ENCODE data around the gene CLDN24.

CLDN24 gene

GRCh38 chr4:183295711-183296110, 26.5 kb downstream of the CLDN24 start:
- H3K4me3 ChIP-seq (ENCODE audit: low read depth, low read length) = no peak overlapping the region
- no peak for DNase-seq (ENCODE audit: low read depth)

GRCh38 chr4:183291070-183291469, 31.2 kb downstream of the CLDN24 start:
- no peak overlapping the region for H3K4me3 ChIP-seq (ENCODE audit: low read depth, low read length)
- DNase-seq (ENCODE audit: low read depth) = no peak

DNA sequence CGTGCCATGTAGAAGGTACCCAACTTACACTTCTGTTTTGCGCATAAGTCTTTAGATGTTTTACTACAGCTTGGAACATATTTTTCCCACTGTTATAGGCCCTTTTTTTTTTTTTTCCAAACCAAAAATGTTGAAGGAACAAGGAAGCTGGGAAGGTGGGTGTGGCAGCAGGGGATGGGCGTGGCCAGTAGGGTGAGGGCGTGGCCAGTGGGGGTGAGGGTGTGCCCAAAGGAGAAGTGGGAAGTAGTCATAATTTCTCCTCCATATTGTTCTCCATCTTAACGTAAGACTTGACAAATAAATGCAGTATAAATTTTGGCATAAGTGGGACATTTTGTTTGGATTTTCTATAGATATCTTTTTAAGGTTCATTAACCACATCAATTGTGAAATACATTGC, 32.5 kb downstream of the CLDN24 start:
- H3K4me3 ChIP-seq (ENCODE audit: low read depth, low read length) = no peak overlapping the region
- no peak for DNase-seq (ENCODE audit: low read depth)

DNA sequence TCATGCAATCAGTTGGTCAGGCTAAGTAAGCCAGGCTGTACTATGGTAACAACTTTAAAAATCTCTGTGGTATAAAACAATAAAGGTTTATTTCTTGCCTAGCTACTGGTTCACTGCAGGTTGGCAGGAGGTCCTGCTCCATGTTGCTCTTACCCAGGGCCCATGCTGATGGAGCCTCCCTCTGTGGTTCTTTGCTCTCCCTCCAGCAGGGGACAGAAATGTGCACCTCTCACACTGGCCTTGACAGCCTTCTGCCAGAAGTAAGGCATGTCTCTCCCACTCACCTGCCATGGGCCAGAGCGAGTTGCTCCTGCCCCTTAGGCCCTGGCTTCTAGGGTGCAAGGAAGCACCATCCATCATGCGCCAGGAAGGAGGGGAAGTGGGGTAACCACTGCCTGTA, 33.3 kb downstream of the CLDN24 start:
- DNase-seq (ENCODE audit: low read depth) = no peak
- no peak overlapping the region for H3K4me3 ChIP-seq (ENCODE audit: low read depth, low read length)

DNA sequence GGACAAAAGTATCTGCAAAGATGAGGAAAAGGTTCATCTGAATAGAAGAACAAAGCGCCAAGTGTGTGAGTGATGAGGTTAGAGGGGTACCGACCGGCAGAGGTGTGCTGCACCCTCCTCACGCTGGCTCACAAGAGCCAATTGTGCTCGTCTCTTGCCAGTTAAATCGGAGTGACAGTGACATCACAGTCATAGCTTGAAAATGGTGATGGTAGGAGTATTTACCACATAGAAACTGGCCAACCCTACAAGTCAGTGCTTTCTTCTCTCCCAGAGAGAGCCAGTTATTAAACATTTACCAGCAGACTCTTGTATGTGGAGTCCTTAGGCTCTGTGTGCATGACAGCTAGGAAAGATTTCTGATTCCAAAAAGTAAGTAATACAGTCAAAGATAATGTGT, 34.5 kb downstream of the CLDN24 start:
- H3K4me3 ChIP-seq (ENCODE audit: low read depth, low read length) = no peak overlapping the region
- DNase-seq (ENCODE audit: low read depth) = no peak

DNA sequence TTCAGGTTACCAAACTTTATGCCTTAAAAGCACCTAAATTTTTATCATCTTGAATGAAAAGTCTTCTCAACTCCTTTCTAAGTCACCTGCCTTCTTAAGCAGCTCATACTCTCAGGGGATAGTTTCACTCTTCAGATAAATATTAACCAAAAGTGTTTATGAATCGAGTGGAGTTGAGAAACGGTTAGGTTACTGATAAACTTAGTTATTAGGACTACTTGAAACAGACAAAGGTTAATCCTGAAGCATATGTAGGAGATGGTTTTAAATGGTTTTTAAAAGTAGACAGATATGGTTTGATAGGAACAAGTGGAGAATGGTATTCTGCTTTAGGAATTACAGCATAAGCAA, 34.9 kb downstream of the CLDN24 start:
- no peak overlapping the region for H3K4me3 ChIP-seq (ENCODE audit: low read depth, low read length)
- no peak for DNase-seq (ENCODE audit: low read depth)

DNA sequence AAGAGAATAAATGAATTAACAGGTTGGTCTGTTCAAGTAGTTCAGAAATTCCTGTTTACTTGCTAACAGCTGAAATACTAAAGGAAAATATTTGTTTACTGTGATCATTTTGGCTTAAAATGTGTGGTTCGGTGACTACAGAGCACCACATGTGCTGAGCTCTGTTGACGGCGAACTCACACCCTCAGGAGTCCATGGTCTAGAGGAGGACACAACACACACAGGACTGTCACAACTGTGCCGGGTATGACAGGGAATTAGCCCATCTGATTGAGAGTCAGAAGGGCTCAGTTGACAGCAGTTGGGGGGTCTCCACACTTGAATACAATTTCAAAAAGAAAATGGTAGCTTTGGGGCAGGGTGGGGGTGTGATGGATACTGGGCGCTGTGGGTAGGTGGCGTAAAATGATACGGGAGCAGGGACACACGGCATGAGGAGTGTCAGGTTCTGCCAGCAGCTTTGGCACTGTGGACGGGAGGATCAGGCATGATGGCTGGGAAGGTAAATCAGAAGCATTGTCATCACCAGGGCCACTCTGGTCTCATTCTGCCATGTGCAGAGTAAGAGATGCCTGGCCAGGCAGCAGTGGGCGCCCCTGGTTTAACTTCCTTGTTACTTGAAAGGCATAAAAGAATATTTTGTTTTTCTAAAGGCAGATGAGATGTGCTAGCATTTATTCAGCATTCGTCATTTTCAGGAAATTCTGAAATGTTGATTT, 35.5 kb downstream of the CLDN24 start:
- no peak for DNase-seq (ENCODE audit: low read depth)

GRCh38 chr4:183285886-183286285, 36.3 kb downstream of the CLDN24 start:
- H3K4me3 ChIP-seq (ENCODE audit: low read depth, low read length) = no peak overlapping the region
- DNase-seq (ENCODE audit: low read depth) = no peak

More for the DNA sequence above, 35.5 kb downstream of the CLDN24 start:
- no peak overlapping the region for H3K4me3 ChIP-seq (ENCODE audit: low read depth, low read length)

DNA sequence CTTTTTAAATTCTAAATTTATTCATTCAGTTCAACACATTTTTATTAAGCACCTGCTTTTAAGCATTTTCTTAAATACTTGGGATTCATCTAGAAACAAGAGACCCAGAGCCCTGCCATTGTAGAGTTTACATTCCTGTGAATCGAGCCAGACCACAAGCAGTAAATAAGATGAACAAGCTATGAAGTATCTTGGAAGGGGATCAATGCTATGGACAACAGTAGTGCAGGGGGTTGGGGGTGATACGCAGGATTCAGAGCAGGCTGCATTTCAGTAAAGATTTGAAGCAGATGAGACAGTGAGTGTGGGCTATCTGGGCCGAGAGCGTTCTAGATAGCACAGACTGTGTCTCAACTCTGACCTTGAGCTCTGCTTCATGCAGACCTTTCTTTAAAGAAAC, 37.3 kb downstream of the CLDN24 start:
- DNase-seq (ENCODE audit: low read depth) = peak; percentile 61

DNA sequence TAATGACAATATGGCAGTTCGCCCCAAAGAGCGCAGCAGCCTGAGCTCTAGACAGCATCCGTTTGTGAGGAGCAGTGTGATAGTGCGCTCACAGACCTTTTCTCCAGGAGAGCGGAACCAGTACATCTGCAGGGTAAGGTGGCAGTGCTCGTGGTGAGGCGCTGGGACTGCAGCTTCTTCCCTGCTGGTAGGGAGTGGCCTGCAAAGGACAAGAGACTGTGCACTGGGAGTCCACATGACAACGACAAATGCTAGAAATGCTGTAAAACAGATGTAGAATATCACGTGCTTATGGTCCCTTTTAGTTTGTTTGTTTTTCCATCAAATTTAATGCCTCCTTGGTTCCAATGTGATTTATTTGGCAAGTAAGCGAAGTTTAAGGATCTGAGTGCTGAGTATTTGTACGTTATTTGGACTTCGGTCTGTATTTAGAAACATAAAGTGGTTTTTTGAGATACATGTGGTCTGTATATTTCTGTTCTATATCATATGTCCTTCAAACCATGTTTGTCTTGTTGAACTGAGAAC, 37.9 kb downstream of the CLDN24 start:
- no peak overlapping the region for H3K4me3 ChIP-seq (ENCODE audit: low read depth, low read length)
- DNase-seq (ENCODE audit: low read depth) = no peak

More for the DNA sequence above, 37.3 kb downstream of the CLDN24 start:
- no peak overlapping the region for H3K4me3 ChIP-seq (ENCODE audit: low read depth, low read length)

DNA sequence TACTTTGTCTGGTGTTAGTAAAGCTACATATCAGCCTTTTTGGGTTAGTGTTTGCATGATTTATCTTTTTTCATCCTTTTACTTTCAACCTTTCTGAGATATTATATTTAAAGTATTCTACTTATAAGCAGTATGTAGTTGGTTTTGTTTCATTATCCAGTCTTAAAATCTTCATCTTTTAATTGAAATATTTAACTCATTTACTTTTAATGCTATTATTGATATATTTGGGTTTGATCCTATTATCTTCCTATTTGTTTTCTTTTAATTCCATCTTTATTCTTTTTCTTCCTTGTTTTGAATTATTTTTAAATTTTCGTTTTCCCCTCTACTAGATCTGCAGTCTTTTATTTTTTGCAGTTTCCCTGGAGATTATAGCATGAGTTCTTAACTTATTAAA, 46.1 kb downstream of the CLDN24 start:
- no peak overlapping the region for H3K4me3 ChIP-seq (ENCODE audit: low read depth, low read length)

DNA sequence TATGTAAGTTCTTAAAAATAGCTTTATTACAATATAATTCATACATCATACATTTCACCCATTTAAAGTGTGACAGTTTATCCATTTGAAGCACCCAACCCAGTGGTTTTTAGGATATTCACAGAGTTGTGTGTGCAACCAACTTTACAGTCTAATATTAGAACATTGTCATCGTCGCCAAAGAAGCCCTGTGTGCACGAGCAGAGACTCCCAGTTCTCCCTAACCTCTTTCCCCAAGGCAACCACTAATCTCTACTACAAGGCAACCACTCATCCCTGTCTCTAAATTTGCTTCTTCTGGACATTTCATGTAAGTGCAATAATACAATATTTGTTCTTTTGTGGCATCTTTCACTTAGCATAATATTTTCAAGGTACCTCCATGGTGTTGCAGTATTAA, 49.8 kb downstream of the CLDN24 start:
- no peak for DNase-seq (ENCODE audit: low read depth)
- no peak overlapping the region for H3K4me3 ChIP-seq (ENCODE audit: low read depth, low read length)

More for the DNA sequence above, 46.1 kb downstream of the CLDN24 start:
- DNase-seq (ENCODE audit: low read depth) = no peak
